HepG2 (cell line): ENCODE results near the gene KSR1. TPM values are rescaled to one million over a fixed set of nuclear protein-coding genes. Genes with fewer than 3 reads are reported as not detected.

ENCODE experiments used
- ATAC-seq: fragments of 200-7000 bp; cut with Tn5 transposase; 3 replicates; pipeline ENCODE4 v1.9.1; 2020; ENCODE audit warnings: mild to moderate bottlenecking, moderate library complexity
- BruUV-seq: library from RNA; stranded (reverse); fragments of 400-500 nt; replicated peaks from 2 replicates; lab custom pipeline; 2021; lab: Mats Ljungman, UMichigan
- CTCF ChIA-PET: fragments of 300-600 bp; formaldehyde crosslinking; extraction: SDS; loops from one replicate; lab custom pipeline; 2021; ENCODE audit warnings: low total read pairs, inconsistent platforms, low intra/inter-chr PET ratio; lab: Yijun Ruan, JAX
- POLR2A ChIA-PET: fragments of 350-600 bp; sonication (Branson Sonifier 250); formaldehyde crosslinking; loops from one replicate; lab custom pipeline; 2020; ENCODE audit warnings: antibody characterized with exemption, inconsistent platforms; lab: Yijun Ruan, JAX
- DNase-seq: peaks from one replicate; pipeline ENCODE4 v3.0.0-alpha.2; 2015; ENCODE audit warnings: low spot score
- FAIRE-seq: peaks from 3 replicates; lab custom pipeline; 2011; peaks lifted over from hg19 to GRCh38; lab: Jason Lieb, UNC
- H2AFZ ChIP-seq: one replicate; pipeline ENCODE4 v1.6.1; 2011; ENCODE audit warnings: low read length, inconsistent platforms
- H3K27ac ChIP-seq: fragments of 300-600 bp; 3 replicates; pipeline ENCODE4 v1.8.0; 2011; ENCODE audit warnings: mixed run types, mild to moderate bottlenecking, mixed read lengths, low read length, inconsistent platforms; ENCODE audit not compliant: insufficient read depth; ENCODE audit errors: extremely low read length
- H3K27me3 ChIP-seq, 2 experiments: fragments of 200-600 bp in 1 of 2; 2 replicates in 1 of 2; 3 replicates in 1 of 2; pipeline versions ENCODE4 v1.6.0 to v1.8.0; 2011; ENCODE audit warnings: low read length in 2 of 2, mild to moderate bottlenecking in 2 of 2, moderate library complexity in 2 of 2, inconsistent platforms in 1 of 2; ENCODE audit not compliant: insufficient read depth in 2 of 2, control insufficient read depth in 1 of 2
- H3K36me3 ChIP-seq, 2 experiments: fragments of 200-600 bp in 1 of 2; replicated peaks in 1 of 2; 2 replicates in 1 of 2; 3 replicates in 1 of 2; pipeline versions ENCODE4 v1.5.1 to v1.8.0; 2011; ENCODE audit warnings: low read length in 2 of 2, inconsistent platforms in 1 of 2; ENCODE audit not compliant: insufficient read depth in 2 of 2, control insufficient read depth in 1 of 2
- H3K4me1 ChIP-seq: 2 replicates; pipeline ENCODE4 v1.5.1; 2012; ENCODE audit warnings: low read length, inconsistent platforms; ENCODE audit not compliant: insufficient read depth
- H3K4me2 ChIP-seq: 2 replicates; pipeline ENCODE4 v1.6.0; 2011; ENCODE audit warnings: low read depth, low read length, inconsistent platforms
- H3K4me3 ChIP-seq, 3 experiments: fragments of 200-600 bp in 1 of 3; sonication (generic), shearing (Covaris generic) in 1 of 3; replicated peaks in 1 of 3; 2 replicates each; pipeline ENCODE4 v1.5.1; 2011 to 2016; ENCODE audit warnings: low read length in 3 of 3, inconsistent platforms in 2 of 3, low read depth in 2 of 3, mild to moderate bottlenecking in 2 of 3, control low read depth in 1 of 3, mixed read lengths in 1 of 3; ENCODE audit not compliant: insufficient read depth in 1 of 3
- H3K79me2 ChIP-seq: one replicate; pipeline ENCODE4 v1.6.1; 2011; ENCODE audit warnings: low read length, inconsistent platforms; ENCODE audit not compliant: insufficient read depth
- H3K9ac ChIP-seq: 2 replicates; pipeline ENCODE4 v1.6.0; 2011; ENCODE audit warnings: mild to moderate bottlenecking, low read depth, low read length, inconsistent platforms; ENCODE audit not compliant: insufficient read depth
- H3K9me3 ChIP-seq: 2 replicates; pipeline ENCODE4 v1.5.1; 2012; ENCODE audit warnings: mild to moderate bottlenecking, low read length
- H4K20me1 ChIP-seq: 2 replicates; pipeline ENCODE4 v1.6.0; 2011; ENCODE audit warnings: inconsistent platforms, mild to moderate bottlenecking, low read length, moderate library complexity; ENCODE audit not compliant: insufficient read depth
- ATF1 ChIP-seq: IDR thresholded peaks from 2 replicates; pipeline ENCODE4 v1.6.1; 2016; ENCODE audit warnings: mild to moderate bottlenecking, control low read depth
- EHMT2 ChIP-seq: fragments of 200-600 bp; sonication (generic); IDR thresholded peaks from 2 replicates; pipeline ENCODE4 v1.7.0; 2017; ENCODE audit warnings: antibody characterized with exemption, low read depth, low read length, borderline replicate concordance
- MED8 ChIP-seq: sonication (generic); formaldehyde crosslinking; IDR thresholded peaks from 2 replicates; pipeline ENCODE4 v1.8.1; 2023; ENCODE audit warnings: mild to moderate bottlenecking, missing genetic modification reagents; ENCODE audit not compliant: insufficient replicate concordance
- NBN ChIP-seq: fragments of 450-650 bp; conservative IDR thresholded peaks from 2 replicates; pipeline ENCODE4 v1.6.1; 2017
- STAT5B ChIP-seq: sonication (generic); formaldehyde crosslinking; IDR thresholded peaks from 2 replicates; pipeline ENCODE4 v1.4.0; 2020; ENCODE audit warnings: missing genetic modification reagents
- ZFP41 ChIP-seq: sonication (generic); formaldehyde crosslinking; IDR thresholded peaks from 2 replicates; pipeline ENCODE4 v1.4.0; 2020; ENCODE audit warnings: mild to moderate bottlenecking, missing genetic modification reagents, borderline replicate concordance
- WGBS: methylation state at CpG from one replicate; pipeline ENCODE4 v1.1.6; 2017; ENCODE audit warnings: low lambda C conversion rate; 5-methylcytosine and 5-hydroxymethylcytosine counted together
- in situ Hi-C: cut with HindIII; loops from 2 replicates; pipeline ENCODE4 v1.10.0; 2017; ENCODE audit warnings: low pct_unique_long_range_greater_than_20kb; ENCODE audit not compliant: extremely low pct_ligation_motif_present
- intact Hi-C: fragments of 100-400 bp; cut with micrococcal nuclease; formaldehyde crosslinking; loops from one replicate; pipeline ENCODE4 v1.10.0; 2022; ENCODE audit not compliant: unreplicated experiment
- polyA plus RNA-seq, 8 experiments: library from polyadenylated mRNA; depleted of rRNA in 3 of 8; stranded (reverse) in 7 of 8; unstranded in 1 of 8; fragments of >200 nt; fragmentation: Illumina TruSeq in 4 of 8; extraction: Trizol in 4 of 8; gene quantifications; 2 replicates each; pipeline versions ENCODE4 v1.2.1 to v1.2.3, GENCODE V29; 2011 to 2016; ENCODE audit warnings: low read depth in 4 of 8, missing spikeins in 1 of 8, mixed read lengths in 1 of 8; ENCODE audit not compliant: insufficient read depth in 1 of 8
- total RNA-seq, 5 experiments: library from RNA; depleted of rRNA; stranded (reverse); fragments of >200 nt; fragmentation: Illumina TruSeq; extraction: Trizol; gene quantifications; 2 replicates each; pipeline ENCODE4 v1.2.3, GENCODE V29; 2016; ENCODE audit warnings: low read depth in 1 of 5
- TF ChIP-seq, protein P1 (sequence below): IDR thresholded peaks from 2 replicates; pipeline ENCODE4 v1.6.1; 2016; ENCODE audit warnings: control low read depth
- TF ChIP-seq, protein P2 (sequence below): sonication (generic); formaldehyde crosslinking; IDR thresholded peaks from 2 replicates; pipeline ENCODE4 v1.4.0; 2020; ENCODE audit warnings: missing genetic modification reagents, borderline replicate concordance

KSR1 gene
- total and polyA plus RNA-seq, 2 of the 13 experiments (the other 11 are each of a cell fraction or from before 2014, with no cell fraction given), result 10.1 to 16.6 TPM

DNA sequence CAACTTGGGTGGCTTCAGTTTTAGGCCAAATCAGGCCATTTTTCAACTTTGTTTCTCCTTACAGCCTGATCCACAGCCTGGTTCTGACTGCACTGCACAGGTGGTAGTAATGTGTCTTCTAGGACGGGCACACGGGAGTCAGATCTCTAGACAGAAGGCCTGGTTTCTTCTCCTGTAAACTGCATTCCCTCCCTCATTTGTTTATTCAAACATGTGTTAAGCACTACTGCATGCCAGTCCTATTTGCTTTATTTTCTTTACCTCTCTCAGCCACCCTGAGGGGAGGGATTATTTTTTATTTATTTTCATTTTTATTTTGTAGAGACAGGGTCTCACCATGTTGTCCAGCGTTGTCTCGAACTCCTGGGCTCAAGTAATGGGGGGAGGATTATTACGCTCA, 6.3 kb upstream of the KSR1 start:
- FAIRE-seq (no peak), DNase-seq (no peak), ATAC-seq (no peak)
- BruUV-seq, result no TSS peak
- WGBS, result 51% methylated on average over 5 of the region's 5 CpGs
- TF ChIP-seq ZFP41 (CRISPR knock-in tag) (no peak), ATF1 (no peak), MED8 (CRISPR knock-in tag) (no peak), EHMT2 (no peak), STAT5B (CRISPR knock-in tag) (no peak), NBN (no peak)
- TF ChIP-seq, protein P1, sequence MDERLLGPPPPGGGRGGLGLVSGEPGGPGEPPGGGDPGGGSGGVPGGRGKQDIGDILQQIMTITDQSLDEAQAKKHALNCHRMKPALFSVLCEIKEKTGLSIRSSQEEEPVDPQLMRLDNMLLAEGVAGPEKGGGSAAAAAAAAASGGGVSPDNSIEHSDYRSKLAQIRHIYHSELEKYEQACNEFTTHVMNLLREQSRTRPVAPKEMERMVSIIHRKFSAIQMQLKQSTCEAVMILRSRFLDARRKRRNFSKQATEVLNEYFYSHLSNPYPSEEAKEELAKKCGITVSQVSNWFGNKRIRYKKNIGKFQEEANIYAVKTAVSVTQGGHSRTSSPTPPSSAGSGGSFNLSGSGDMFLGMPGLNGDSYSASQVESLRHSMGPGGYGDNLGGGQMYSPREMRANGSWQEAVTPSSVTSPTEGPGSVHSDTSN, result no peak
- TF ChIP-seq, protein P2, sequence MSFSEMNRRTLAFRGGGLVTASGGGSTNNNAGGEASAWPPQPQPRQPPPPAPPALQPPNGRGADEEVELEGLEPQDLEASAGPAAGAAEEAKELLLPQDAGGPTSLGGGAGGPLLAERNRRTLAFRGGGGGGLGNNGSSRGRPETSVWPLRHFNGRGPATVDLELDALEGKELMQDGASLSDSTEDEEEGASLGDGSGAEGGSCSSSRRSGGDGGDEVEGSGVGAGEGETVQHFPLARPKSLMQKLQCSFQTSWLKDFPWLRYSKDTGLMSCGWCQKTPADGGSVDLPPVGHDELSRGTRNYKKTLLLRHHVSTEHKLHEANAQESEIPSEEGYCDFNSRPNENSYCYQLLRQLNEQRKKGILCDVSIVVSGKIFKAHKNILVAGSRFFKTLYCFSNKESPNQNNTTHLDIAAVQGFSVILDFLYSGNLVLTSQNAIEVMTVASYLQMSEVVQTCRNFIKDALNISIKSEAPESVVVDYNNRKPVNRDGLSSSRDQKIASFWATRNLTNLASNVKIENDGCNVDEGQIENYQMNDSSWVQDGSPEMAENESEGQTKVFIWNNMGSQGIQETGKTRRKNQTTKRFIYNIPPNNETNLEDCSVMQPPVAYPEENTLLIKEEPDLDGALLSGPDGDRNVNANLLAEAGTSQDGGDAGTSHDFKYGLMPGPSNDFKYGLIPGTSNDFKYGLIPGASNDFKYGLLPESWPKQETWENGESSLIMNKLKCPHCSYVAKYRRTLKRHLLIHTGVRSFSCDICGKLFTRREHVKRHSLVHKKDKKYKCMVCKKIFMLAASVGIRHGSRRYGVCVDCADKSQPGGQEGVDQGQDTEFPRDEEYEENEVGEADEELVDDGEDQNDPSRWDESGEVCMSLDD (CRISPR knock-in tag), result no peak
- Histone ChIP-seq H3K9me3 (no peaks in the 10 kb centered on the region), H3K27ac (no peak overlapping the region), H3K36me3 (no peaks in the 10 kb centered on the region), H3K79me2 (no peaks in the 10 kb centered on the region), H3K4me2 (no peak overlapping the region), H2AFZ (no peak overlapping the region), H3K9ac (no peak overlapping the region), H3K27me3 (peaks cover 2 to 50% of the 10 kb centered on the region in 2 experiments; a peak in 3 of 5 replicates), H3K4me1 (peaks cover 2% of the 10 kb centered on the region), H3K4me3 (no peak overlapping the region), H4K20me1 (no peaks in the 10 kb centered on the region)
- in situ Hi-C loops, result loop anchor here (5.0 to 10.0 kb wide), 2 partner anchors 53 to 215 kb away; no protein-coding TSS in a partner anchor
- ChIA-PET CTCF (no interaction called here), POLR2A (no interaction called here)
- intact Hi-C loops, result no loop called here
